ENCODE measurements around the gene PPIF. TPM values are rescaled to one million over a fixed set of nuclear protein-coding genes. Genes with fewer than 3 reads are reported as not detected.

Gene PPIF
- total and polyA plus RNA-seq, 7 donors, result 44.6 to 297 (median 85.9) TPM

DNA sequence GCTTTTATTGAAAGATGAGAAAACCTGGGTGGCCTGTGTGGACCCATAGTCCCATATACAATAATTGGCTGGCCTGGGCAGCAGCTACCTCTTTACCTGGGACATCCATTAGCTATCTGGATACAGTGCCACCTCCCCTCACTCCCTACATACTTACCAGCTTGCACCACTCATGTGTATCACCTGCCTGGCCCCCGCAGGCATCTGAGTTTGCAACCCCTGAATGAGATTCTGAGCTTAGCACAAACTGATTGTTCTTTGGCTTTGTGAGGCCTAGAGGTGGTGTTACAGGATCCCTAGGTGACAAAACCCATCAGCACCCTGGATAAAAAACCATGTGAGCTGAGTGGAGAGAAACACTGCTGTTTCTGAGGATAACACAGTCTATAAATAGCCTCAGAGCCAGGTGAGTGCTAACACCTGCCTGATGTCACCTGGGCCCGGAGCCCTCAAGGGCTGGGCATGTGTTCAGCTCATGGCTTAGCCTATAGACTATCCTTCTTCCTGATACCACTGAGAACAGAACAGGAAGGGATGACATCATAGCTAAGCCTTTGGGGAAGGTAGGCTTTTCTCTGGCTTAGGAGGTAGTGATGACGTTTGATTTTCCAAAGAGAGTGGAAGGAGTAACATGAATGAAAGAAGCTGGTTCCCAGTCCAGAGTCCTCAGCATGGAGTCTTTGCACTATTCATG lies 2.6 kb upstream of the PPIF start:
- peaks cover 20% of the 10 kb centered on the region for H3K4me1 ChIP-seq
- H3K27ac ChIP-seq, result no peak overlapping the region
- DNase-seq (no peak), ATAC-seq (no peak)
- no peaks in the 10 kb centered on the region for H3K9me3 ChIP-seq
- H3K4me3 ChIP-seq, result no peak overlapping the region
- 88 to 91% (median 90%) methylated on average over 3 of the region's 3 CpGs for WGBS, 3 donors
- TF ChIP-seq, protein P1, sequence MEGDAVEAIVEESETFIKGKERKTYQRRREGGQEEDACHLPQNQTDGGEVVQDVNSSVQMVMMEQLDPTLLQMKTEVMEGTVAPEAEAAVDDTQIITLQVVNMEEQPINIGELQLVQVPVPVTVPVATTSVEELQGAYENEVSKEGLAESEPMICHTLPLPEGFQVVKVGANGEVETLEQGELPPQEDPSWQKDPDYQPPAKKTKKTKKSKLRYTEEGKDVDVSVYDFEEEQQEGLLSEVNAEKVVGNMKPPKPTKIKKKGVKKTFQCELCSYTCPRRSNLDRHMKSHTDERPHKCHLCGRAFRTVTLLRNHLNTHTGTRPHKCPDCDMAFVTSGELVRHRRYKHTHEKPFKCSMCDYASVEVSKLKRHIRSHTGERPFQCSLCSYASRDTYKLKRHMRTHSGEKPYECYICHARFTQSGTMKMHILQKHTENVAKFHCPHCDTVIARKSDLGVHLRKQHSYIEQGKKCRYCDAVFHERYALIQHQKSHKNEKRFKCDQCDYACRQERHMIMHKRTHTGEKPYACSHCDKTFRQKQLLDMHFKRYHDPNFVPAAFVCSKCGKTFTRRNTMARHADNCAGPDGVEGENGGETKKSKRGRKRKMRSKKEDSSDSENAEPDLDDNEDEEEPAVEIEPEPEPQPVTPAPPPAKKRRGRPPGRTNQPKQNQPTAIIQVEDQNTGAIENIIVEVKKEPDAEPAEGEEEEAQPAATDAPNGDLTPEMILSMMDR (IDR thresholded peaks at IDR 0.05), result no peak
- H3K36me3 ChIP-seq (ENCODE audit: insufficient read depth in 1 of 2, low read depth in 1 of 2), result peaks cover 0 to 8% of the 10 kb centered on the region in 2 donors
- H3K27me3 ChIP-seq (ENCODE audit: insufficient read depth in 3 of 3, low read length in 2 of 3), result no peaks in the 10 kb centered on the region
- intact Hi-C loops (cut with DNase I), result no loop called here

DNA sequence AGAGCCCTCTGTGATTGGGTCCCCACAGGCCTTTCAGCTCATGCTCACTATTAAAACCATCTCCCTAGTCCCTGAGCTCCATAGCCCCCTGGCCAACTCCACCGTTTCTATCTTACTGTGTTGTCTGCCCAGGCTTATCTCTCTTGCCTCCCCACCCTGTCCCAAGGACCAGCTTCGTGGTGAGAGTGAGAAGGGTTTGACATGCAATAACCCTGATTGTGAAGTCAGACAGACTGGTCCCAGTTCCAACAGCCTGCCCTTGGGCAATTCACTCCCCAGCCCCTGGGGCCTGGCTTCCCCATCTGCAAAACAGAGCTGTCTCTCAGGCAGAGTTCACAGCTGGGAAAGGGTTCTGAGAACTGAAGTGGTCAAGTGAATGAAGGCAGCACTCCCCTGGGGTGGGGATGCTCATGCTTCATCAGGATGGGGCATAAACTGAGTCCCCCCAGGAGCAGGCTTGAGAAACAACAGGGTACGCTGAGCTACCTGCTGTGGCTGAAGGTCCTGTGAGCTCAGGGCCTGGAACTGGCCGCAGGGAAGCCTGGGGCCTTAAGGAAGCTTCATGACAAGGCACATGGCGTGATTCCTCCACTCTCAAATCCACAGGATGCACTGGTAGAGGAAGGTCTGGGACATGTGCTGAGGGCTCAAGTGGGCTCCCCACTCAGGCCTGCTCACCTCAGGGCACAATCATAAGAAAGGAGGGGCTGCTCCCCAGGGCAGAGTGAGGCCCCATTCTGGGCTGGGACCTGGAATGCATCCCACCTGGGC lies 1.8 kb upstream of the PPIF start:
- Histone ChIP-seq H3K27me3 (ENCODE audit: insufficient read depth in 3 of 3, low read length in 2 of 3) (no peaks in the 10 kb centered on the region), H3K27ac (no peak overlapping the region), H3K36me3 (ENCODE audit: insufficient read depth in 1 of 2, low read depth in 1 of 2) (peaks cover 2 to 15% of the 10 kb centered on the region in 2 donors), H3K9me3 (no peaks in the 10 kb centered on the region), H3K4me3 (no peak overlapping the region), H3K4me1 (peaks cover 20% of the 10 kb centered on the region)
- 85 to 91% (median 91%) methylated on average over 5 of the region's 5 CpGs for WGBS, 3 donors
- DNase-seq (no peak), ATAC-seq (no peak)
- intact Hi-C loops (cut with DNase I), result no loop called here
- TF ChIP-seq, protein P1 (IDR thresholded peaks at IDR 0.05), result no peak

DNA sequence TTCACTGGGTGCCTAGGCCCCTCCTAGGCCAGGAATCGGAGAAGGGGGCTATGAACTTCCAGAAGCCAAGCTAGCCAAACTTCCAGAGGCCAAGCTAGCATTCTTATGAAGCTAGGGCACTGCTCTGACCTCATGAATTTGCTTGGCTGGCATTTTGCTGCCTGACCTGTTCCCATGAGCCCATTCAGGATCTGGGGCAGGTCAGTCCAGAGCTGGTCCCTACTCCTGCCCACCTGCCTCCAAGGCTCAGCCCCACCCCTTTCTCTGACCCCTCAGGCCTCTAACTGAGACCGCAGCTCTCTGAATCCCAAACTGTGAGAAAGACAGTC lies 1.3 kb upstream of the PPIF start:
- no peak for DNase-seq
- WGBS, 3 donors, result 90 to 100% (median 98%) methylated on average over 2 of the region's 2 CpGs
- no peak overlapping the region for H3K4me3 ChIP-seq
- ATAC-seq, result no peak
- no peak overlapping the region for H3K27ac ChIP-seq
- intact Hi-C loops (cut with DNase I), result no loop called here
- no peaks in the 10 kb centered on the region for H3K9me3 ChIP-seq
- H3K4me1 ChIP-seq, result peaks cover 20% of the 10 kb centered on the region
- TF ChIP-seq, protein P1 (IDR thresholded peaks at IDR 0.05), result no peak
- H3K27me3 ChIP-seq (ENCODE audit: insufficient read depth in 3 of 3, low read length in 2 of 3), result no peaks in the 10 kb centered on the region
- peaks cover 3 to 21% of the 10 kb centered on the region in 2 donors for H3K36me3 ChIP-seq (ENCODE audit: insufficient read depth in 1 of 2, low read depth in 1 of 2)

DNA sequence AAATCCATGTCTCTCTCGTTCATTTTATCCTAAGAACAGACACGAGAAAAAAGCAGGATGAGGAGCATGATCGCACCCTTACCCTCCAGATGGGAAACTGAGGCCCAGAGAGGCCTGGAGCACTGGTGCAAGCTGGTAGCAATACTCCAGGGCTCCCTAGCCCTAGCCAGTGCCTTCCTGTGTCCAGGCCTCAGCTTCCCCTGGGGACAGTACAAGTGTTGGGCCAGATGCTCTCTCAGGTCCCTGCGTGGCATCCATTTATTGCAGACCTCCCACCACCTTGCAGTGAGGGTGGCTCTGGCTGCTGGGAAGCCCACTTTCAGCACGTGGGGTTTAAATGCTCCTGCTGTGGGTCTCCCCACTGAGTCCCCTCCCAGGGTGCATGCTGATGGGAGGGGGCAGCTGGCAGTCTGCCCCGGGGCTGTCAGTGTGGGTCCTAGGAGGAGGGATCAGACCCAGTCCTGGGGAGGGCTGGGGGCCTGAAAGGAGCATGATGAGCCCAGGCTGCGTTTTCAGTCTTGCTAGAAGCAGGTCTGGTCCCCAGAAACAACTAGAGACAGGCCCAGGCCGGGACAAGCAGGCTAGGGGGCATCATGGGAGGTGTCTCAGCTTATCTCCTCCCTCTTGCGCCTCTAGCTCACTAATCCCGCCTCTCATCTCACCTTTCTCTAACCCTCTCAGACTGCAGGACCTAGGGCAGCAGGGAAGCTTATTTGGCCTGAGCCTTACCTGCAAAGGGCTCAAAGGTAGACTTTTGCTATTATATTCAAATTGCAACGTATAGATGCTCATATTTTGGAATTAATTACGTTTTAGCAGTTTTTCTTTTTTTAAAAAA lies 662 bp upstream of the PPIF start:
- WGBS, 3 donors, result 57 to 66% (median 61%) methylated on average over 12 of the region's 12 CpGs
- Histone ChIP-seq H3K4me1 (peaks cover 20% of the 10 kb centered on the region), H3K27me3 (ENCODE audit: insufficient read depth in 3 of 3, low read length in 2 of 3) (no peaks in the 10 kb centered on the region), H3K36me3 (ENCODE audit: insufficient read depth in 1 of 2, low read depth in 1 of 2) (peaks cover 3 to 27% of the 10 kb centered on the region in 2 donors), H3K4me3 (peak overlapping the region; percentile 85), H3K27ac (no peak overlapping the region), H3K9me3 (no peaks in the 10 kb centered on the region)
- TF ChIP-seq, protein P1 (IDR thresholded peaks at IDR 0.05), result no peak
- DNase-seq, result no peak
- ATAC-seq, result no peak
- intact Hi-C loops (cut with DNase I), result no loop called here
